Activated CD8-positive, alpha-beta T cell treated with anti-CD3 and anti-CD28 coated beads for 36 hours (primary cell): Measurements from ENCODE around the gene ADGRG1. TPM values are rescaled to one million over a fixed set of nuclear protein-coding genes. Genes with fewer than 3 reads are reported as not detected.

Source experiments
- ATAC-seq: fragments of 200-7000 bp; cut with Tn5 transposase; one replicate; pipeline ENCODE4 v1.10.0; 2021; ENCODE audit warnings: mild to moderate bottlenecking, moderate library complexity
- CTCF ChIA-PET: fragments of 350-600 bp; sonication (Branson Sonifier 250); formaldehyde crosslinking; loops from one replicate; lab custom pipeline; 2021; ENCODE audit warnings: antibody characterized with exemption; lab: Charles Lee
- POLR2A ChIA-PET: fragments of 350-600 bp; sonication (Branson Sonifier 250); formaldehyde crosslinking; loops from one replicate; lab custom pipeline; 2021; ENCODE audit warnings: antibody characterized with exemption; lab: Charles Lee
- DNase-seq: peaks from one replicate; pipeline ENCODE4 v3.0.0-alpha.2; 2020
- H3K27ac Mint-ChIP-seq: one replicate; pipeline ENCODE4 v1.8.0; 2021; ENCODE audit warnings: mild to moderate bottlenecking, mixed read lengths
- H3K27me3 Mint-ChIP-seq: one replicate; pipeline ENCODE4 v1.8.0; 2021; ENCODE audit warnings: mixed read lengths
- H3K36me3 Mint-ChIP-seq: one replicate; pipeline ENCODE4 v1.8.0; 2021; ENCODE audit warnings: low read depth, mixed read lengths
- H3K4me1 Mint-ChIP-seq: one replicate; pipeline ENCODE4 v1.8.0; 2021; ENCODE audit warnings: low read depth, mixed read lengths
- H3K4me3 Mint-ChIP-seq: one replicate; pipeline ENCODE4 v1.8.0; 2021; ENCODE audit warnings: mild to moderate bottlenecking, moderate library complexity, mixed read lengths
- H3K9me3 Mint-ChIP-seq: one replicate; pipeline ENCODE4 v1.8.0; 2021; ENCODE audit warnings: mixed read lengths
- CTCF ChIP-seq: fragments of 200-600 bp; IDR thresholded peaks from one replicate; pipeline ENCODE4 v1.8.0; 2022; ENCODE audit warnings: antibody characterized with exemption, mild to moderate bottlenecking
- intact Hi-C: fragments of 100-400 bp; cut with micrococcal nuclease; formaldehyde crosslinking; loops from one replicate; pipeline ENCODE4 v1.10.0; 2022
- total RNA-seq, 2 experiments: library from RNA; stranded (reverse); gene quantifications; one replicate each; pipeline ENCODE4 v1.2.3, GENCODE V29; 2021

The ADGRG1 gene
- total RNA-seq, 2 experiments from 2014 or later = 4.9 to 8.5 TPM

GRCh38 chr16:57643147-57643874 is 14.9 kb downstream of the ADGRG1 start:
- Mint-ChIP-seq H3K9me3 (no peaks in the 10 kb centered on the region), H3K27me3 (no peaks in the 10 kb centered on the region), H3K36me3 (no peaks in the 10 kb centered on the region), H3K4me3 (no peak overlapping the region), H3K4me1 (peaks cover 18% of the 10 kb centered on the region), H3K27ac (no peak overlapping the region)
- DNase-seq (no peak), ATAC-seq (no peak)
- intact Hi-C loops = no loop called here
- CTCF ChIA-PET = interaction anchor here (1.1 to 3.2 kb wide), 3 partner anchors 41 to 67 kb away, joined by 4 to 18 read pairs (median 5); no protein-coding TSS in a partner anchor
- no peak for TF ChIP-seq CTCF
- POLR2A ChIA-PET = interaction anchor here (0.9 to 1.0 kb wide), 2 partner anchors 34 to 66 kb away, joined by 4 read pairs; no protein-coding TSS in a partner anchor

GRCh38 chr16:57643910-57644309 is 15.5 kb downstream of the ADGRG1 start:
- POLR2A ChIA-PET = interaction anchor here (0.9 to 1.0 kb wide), 2 partner anchors 34 to 66 kb away, joined by 4 read pairs; no protein-coding TSS in a partner anchor
- Mint-ChIP-seq H3K27me3 (no peaks in the 10 kb centered on the region), H3K27ac (no peak overlapping the region), H3K4me1 (peaks cover 24% of the 10 kb centered on the region), H3K36me3 (no peaks in the 10 kb centered on the region), H3K4me3 (no peak overlapping the region), H3K9me3 (no peaks in the 10 kb centered on the region)
- intact Hi-C loops = no loop called here
- DNase-seq (no peak), ATAC-seq (no peak)
- TF ChIP-seq CTCF = no peak
- CTCF ChIA-PET = interaction anchor here (1.1 to 1.3 kb wide), 2 partner anchors 42 to 43 kb away, joined by 4 to 5 read pairs; no protein-coding TSS in a partner anchor

GRCh38 chr16:57644383-57645014 is 16.1 kb downstream of the ADGRG1 start:
- ChIA-PET POLR2A (no interaction called here), CTCF (interaction anchor here (6.3 to 7.0 kb wide), 2 partner anchors 43 to 66 kb away, joined by 127 to 265 read pairs; no protein-coding TSS in a partner anchor)
- TF ChIP-seq CTCF = no peak
- Mint-ChIP-seq H3K4me3 (no peak overlapping the region), H3K27ac (no peak overlapping the region), H3K9me3 (no peaks in the 10 kb centered on the region), H3K27me3 (no peaks in the 10 kb centered on the region), H3K4me1 (peaks cover 27% of the 10 kb centered on the region), H3K36me3 (no peaks in the 10 kb centered on the region)
- DNase-seq (no peak), ATAC-seq (no peak)
- intact Hi-C loops = loop anchor here (5.0 kb wide), 1 partner anchor 52 kb away; no protein-coding TSS in a partner anchor

- Mint-ChIP-seq H3K36me3 (no peaks in the 10 kb centered on the region), H3K9me3 (no peaks in the 10 kb centered on the region), H3K27me3 (no peaks in the 10 kb centered on the region), H3K27ac (no peak overlapping the region), H3K4me3 (no peak overlapping the region), H3K4me1 (peaks cover 27% of the 10 kb centered on the region)
- CTCF ChIA-PET = interaction anchor here (5.2 to 7.0 kb wide), 4 partner anchors 44 to 66 kb away, joined by 42 to 265 read pairs (median 114); no protein-coding TSS in a partner anchor
- ATAC-seq (no peak), DNase-seq (no peak)
- intact Hi-C loops = loop anchor here (5.0 kb wide), 1 partner anchor 53 kb away; no protein-coding TSS in a partner anchor
- POLR2A ChIA-PET = interaction anchor here (0.9 to 5.7 kb wide), 4 partner anchors 12 to 68 kb away, joined by 3 to 48 read pairs (median 38); no protein-coding TSS in a partner anchor
- TF ChIP-seq CTCF = no peak
Measured at GRCh38 chr16:57645169-57645568, 16.7 kb downstream of the ADGRG1 start.
